Measurements from ENCODE around the gene SAG. TPM values are rescaled to one million over a fixed set of nuclear protein-coding genes. Genes with fewer than 3 reads are reported as not detected.

SAG gene
- total and polyA plus RNA-seq, 4 donors, result not detected

GRCh38 chr2:233273120-233273519 lies 34.5 kb upstream of the SAG start:
- DNase-seq (ENCODE audit: low spot score), result no peak
- Histone ChIP-seq H3K27ac (ENCODE audit: low read depth in 1 of 2, low read length in 2 of 2) (no peak overlapping the region), H3K4me1 (ENCODE audit: control insufficient read depth in 4 of 4, insufficient read depth in 4 of 4, low read length in 3 of 4) (peaks cover 0 to 12% (median 6%) of the 10 kb centered on the region in 4 donors), H3K27me3 (ENCODE audit: control insufficient read depth in 4 of 4, insufficient read depth in 4 of 4, low read length in 3 of 4) (no peaks in the 10 kb centered on the region), H3K9me3 (ENCODE audit: control insufficient read depth in 4 of 4, low read length in 3 of 4) (no peaks in the 10 kb centered on the region), H3K9ac (ENCODE audit: low read depth in 1 of 2, low read length in 2 of 2) (no peak overlapping the region), H3K4me3 (ENCODE audit: low read depth in 1 of 3, low read length in 3 of 3) (no peak overlapping the region), H3K36me3 (ENCODE audit: control insufficient read depth in 4 of 4, insufficient read depth in 3 of 4, low read depth in 1 of 4, low read length in 3 of 4) (peaks cover 19 to 68% (median 55%) of the 10 kb centered on the region in 4 donors)
- TF ChIP-seq CTCF (IDR thresholded peaks at IDR 0.05; ENCODE audit: low read depth, low read length, missing input control) (no peak), HNF4A (conservative IDR thresholded peaks at IDR 0.05) (no peak), FOXA1 (IDR thresholded peaks at IDR 0.05) (no peak), ATF3 (IDR thresholded peaks at IDR 0.05) (no peak), HNF4G (IDR thresholded peaks at IDR 0.05) (no peak), TAF1 (conservative IDR thresholded peaks at IDR 0.05) (no peak), MAX (IDR thresholded peaks at IDR 0.05) (no peak), ZBTB33 (IDR thresholded peaks at IDR 0.05) (no peak), JUND (IDR thresholded peaks at IDR 0.05) (no peak), REST (IDR thresholded peaks at IDR 0.05) (no peak), NR2F2 (IDR thresholded peaks at IDR 0.05) (no peak), RXRA (IDR thresholded peaks at IDR 0.05) (no peak), SP1 (IDR thresholded peaks at IDR 0.05) (no peak), FOXA2 (IDR thresholded peaks at IDR 0.05) (no peak), GABPA (IDR thresholded peaks at IDR 0.05 in 1 of 2, conservative IDR thresholded peaks at IDR 0.05 in 1 of 2) (no peak), RAD21 (IDR thresholded peaks at IDR 0.05) (no peak), YY1 (IDR thresholded peaks at IDR 0.05) (no peak), EGR1 (IDR thresholded peaks at IDR 0.05; ENCODE audit: low read depth in 2 of 2) (no peak)
- 94% methylated on average over 6 of the region's 6 CpGs for WGBS

Measured in liver (tissue), 9 donors.